ENCODE measurements around the gene TMEM144.

DNA sequence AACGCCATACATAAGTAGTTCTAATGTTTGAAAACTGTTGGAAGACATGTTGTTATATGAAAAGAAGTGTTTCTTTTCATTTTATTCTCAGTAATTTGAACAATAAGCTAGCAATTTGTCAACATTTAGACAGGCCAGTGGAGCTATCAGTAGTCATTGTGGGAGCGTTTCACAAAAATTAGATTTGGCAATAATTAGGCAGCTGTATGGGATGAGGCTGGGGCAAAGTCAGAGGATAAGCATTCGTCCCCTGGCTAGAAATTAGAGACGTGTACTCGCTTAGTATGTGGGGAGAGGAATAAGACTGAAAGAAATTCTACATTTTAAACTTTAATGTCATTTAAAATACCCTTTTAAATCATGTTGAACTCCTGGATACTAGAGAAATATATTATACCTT lies 70.6 kb downstream of the TMEM144 start:
- TF ChIP-seq, protein P1, sequence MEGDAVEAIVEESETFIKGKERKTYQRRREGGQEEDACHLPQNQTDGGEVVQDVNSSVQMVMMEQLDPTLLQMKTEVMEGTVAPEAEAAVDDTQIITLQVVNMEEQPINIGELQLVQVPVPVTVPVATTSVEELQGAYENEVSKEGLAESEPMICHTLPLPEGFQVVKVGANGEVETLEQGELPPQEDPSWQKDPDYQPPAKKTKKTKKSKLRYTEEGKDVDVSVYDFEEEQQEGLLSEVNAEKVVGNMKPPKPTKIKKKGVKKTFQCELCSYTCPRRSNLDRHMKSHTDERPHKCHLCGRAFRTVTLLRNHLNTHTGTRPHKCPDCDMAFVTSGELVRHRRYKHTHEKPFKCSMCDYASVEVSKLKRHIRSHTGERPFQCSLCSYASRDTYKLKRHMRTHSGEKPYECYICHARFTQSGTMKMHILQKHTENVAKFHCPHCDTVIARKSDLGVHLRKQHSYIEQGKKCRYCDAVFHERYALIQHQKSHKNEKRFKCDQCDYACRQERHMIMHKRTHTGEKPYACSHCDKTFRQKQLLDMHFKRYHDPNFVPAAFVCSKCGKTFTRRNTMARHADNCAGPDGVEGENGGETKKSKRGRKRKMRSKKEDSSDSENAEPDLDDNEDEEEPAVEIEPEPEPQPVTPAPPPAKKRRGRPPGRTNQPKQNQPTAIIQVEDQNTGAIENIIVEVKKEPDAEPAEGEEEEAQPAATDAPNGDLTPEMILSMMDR (IDR thresholded peaks at IDR 0.05) = no peak
- no peak for TF ChIP-seq POLR2A (IDR thresholded peaks at IDR 0.05)

All from adrenal gland (tissue), 5 donors.